Hematopoietic multipotent progenitor cell treated with erythropoietin and hydrocortisone succinate and interleukin-3 and kit ligand, for 15 days (in vitro differentiated cells): ENCODE measurements around the gene KDM2B.

Experiments
- DNase-seq: peaks from one replicate; pipeline ENCODE4 v3.0.0-alpha.2; 2015; ENCODE audit warnings: low spot score

KDM2B gene

GRCh38 chr12:121529184-121529583 lies 51.6 kb downstream of the KDM2B start:
- no peak for DNase-seq

DNA sequence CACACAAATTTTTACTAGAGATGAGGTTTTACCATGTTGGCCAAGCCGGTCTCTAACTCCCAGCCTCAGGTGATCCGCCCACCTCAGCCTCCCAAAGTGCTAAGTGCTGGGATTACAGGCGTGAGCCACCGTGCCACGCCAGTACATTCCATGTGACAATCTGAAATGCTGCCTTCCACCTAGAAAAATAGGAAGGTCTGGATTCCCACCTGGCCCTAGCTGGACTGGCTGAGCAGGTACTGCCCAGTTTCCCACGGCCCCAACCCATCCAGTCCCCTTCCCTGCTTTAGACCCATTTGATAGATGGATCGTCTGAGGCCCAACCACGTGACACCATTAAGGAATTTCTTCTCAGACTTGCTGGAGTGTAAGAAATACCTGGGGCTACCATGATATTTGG lies 55.4 kb downstream of the KDM2B start:
- no peak for DNase-seq

DNA sequence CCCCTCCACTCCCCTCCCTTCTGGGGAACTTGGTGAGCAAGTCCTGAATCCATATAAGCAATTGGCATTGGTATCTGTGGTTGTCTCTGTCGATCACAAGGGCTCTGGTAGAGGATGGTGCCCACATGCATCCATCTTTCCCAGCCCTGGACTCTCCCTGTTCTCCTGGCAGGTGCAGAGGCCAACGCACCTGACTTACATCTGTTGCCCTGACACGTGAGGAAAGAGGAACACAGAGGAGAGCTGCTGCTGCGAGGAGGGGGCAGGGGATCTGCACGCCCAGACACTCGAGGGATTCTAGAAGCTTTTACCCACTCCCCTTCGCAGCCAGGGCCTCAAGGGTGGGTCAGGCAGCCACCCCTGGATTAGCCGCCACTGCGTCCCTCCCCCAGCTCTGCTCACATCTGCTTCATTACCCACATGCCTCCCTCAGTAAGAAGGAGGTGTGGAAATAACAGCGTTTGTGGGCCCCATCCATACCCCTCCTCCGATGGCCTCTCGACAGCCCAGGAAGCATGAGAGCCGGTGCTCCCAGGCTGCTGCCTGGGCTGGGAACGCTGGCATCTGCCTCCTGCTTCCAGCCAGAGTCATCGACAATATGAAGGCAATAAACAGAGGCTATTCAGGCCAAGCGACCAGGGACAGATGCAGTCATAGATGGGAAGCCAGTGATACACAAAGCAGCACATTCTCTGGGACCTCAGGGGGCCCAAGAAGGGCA lies 56.5 kb downstream of the KDM2B start:
- no peak for DNase-seq

GRCh38 chr12:121523741-121524140 lies 57.1 kb downstream of the KDM2B start:
- no peak for DNase-seq

- DNase-seq, result no peak
These were observed 57.9 kb downstream of the KDM2B start for GRCh38 chr12:121522971-121523370.

DNA sequence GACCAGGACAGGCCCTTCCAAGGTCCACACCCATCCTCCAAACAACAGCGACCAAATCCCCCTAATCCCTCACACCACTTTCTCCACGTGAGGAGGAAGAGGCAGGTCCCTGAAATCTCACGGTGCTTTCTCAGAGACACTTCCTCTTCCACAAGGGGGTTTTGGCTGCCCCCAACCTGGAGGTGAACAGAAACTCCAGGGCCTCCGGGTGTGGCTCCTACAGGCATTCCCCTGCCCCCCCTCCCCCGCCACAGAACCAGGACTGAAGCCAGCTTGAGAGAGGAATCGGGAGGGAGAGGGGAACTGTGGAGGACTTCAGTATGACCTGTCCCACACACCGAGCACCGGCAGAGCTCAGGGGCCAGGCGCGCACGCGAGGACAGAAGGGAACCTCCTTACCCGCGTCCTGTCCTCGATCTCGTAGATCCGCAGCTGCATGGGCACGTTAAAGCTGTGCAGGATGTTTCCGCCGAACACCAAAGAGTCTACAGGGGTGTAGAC lies 60.2 kb downstream of the KDM2B start:
- DNase-seq, result no peak

GRCh38 chr12:121520119-121520518 lies 60.7 kb downstream of the KDM2B start:
- DNase-seq, result no peak

- DNase-seq, result no peak
These were observed 61.6 kb downstream of the KDM2B start for GRCh38 chr12:121519227-121519626.

- DNase-seq, result no peak
These were observed 62.2 kb downstream of the KDM2B start for GRCh38 chr12:121518656-121519055.

DNA sequence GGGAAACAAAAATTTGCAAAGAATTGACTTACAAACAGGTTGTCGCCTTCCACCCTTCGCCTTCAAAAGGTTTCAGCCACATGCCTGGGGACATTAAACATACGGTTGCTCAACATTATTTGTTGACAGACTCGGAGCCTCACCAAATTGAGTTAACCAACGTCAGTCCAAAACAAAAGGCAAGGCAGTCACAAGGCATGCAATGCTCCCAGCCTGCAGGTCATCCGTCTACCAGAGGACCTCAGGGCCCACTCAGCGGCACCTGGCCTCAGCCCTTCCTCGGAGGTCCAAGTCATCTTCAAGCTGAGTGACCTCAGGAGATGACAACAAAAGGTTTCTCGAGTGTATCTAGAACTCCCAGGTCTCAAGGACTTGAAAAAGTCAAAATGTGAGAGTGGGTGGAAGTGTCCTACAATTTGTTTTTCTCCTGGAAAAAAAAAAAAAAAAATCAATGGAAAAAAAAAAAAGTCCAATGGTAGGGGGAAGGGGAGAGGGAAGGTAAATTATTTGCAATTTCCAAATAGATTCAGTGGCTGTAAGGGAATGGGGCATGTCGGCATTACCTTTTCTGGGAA lies 64.3 kb downstream of the KDM2B start:
- no peak for DNase-seq

GRCh38 chr12:121515615-121516014 lies 65.2 kb downstream of the KDM2B start:
- DNase-seq, result no peak

- no peak for DNase-seq
These were observed 66.6 kb downstream of the KDM2B start for GRCh38 chr12:121514184-121514742.

- DNase-seq, result no peak
These were observed 67.2 kb downstream of the KDM2B start for GRCh38 chr12:121513464-121514183.

- no peak for DNase-seq
These were observed 68.3 kb downstream of the KDM2B start for GRCh38 chr12:121512561-121512960.

- no peak for DNase-seq
These were observed 68.9 kb downstream of the KDM2B start for GRCh38 chr12:121511916-121512315.

DNA sequence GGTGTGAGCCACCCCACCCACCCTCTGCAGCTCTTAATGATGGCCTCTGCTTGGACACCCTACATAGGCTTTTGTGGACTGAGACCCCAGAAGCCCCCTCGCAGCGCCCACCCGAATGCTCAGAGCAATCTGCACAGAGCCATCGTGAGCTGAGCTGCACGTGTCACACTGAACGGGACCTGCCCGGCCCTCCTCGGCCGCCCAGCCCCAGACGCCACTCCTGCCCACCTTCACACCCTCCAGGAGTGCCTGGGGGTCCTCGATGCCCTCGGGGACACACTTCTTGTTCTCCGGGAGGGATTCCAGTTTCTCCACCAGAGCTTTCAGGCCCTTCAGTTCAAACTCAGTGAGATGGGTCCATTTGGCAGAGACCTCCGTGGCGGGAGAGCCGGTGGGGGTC lies 71.5 kb downstream of the KDM2B start:
- no peak for DNase-seq

DNA sequence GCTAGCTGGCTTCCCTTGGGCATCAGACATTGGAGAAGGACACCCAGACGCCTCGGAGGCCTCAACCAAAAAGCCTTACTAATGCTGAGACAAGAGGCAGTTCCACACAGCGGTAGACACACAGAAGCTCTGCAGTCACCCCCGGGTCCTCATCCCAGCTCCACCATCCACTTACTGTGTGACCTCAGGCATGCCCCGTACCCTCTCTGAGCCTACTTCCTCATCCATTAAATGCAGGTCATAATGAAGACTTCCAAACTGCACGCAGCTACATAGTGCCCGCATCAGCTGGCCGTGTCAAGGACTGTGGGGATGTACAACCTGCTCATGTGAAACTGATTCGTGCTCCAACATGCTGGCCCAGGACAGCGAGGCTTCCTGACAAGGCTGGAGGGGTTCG lies 72.3 kb downstream of the KDM2B start:
- no peak for DNase-seq

- no peak for DNase-seq
These were observed 72.8 kb downstream of the KDM2B start for GRCh38 chr12:121507984-121508383.

DNA sequence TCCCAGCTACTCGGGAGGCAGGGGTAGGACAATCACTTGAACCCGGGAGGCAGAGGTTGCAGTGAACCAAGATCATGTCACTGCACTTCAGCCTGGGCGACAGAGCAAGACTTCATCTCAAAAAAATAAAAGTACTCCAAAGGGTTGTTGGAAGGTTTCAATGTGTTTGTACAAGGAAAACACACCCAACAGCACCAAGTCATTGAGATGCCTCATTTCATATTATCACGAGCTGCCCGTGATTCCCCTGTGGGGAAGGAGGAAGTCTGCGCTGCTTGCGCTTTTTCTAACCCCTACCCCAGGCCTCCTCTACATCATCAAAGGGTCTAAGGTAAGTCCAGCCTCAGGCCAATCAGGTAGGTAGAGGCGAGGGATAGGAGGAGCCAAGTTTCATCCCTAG lies 73.6 kb downstream of the KDM2B start:
- DNase-seq, result no peak

- no peak for DNase-seq
These were observed 75.3 kb downstream of the KDM2B start for GRCh38 chr12:121505513-121505912.

DNA sequence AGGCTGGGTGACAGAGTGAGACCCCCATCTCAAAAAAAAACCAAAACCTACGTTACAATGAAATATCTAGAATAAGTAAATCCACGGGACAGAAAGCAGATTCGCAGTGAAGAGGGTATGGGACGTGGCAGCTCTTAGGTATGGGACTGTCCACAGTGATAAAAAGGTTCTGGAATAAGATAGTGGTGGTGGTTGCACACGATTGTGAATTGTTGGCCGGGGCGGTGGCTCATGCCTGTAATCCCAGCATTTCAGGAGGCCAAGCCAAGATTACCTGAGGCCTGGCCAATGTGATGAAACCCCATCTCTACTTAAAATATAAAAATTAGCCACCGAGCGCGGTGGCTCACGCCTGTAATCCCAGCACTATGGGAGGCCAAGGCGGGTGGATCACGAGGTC lies 76.3 kb downstream of the KDM2B start:
- no peak for DNase-seq

DNA sequence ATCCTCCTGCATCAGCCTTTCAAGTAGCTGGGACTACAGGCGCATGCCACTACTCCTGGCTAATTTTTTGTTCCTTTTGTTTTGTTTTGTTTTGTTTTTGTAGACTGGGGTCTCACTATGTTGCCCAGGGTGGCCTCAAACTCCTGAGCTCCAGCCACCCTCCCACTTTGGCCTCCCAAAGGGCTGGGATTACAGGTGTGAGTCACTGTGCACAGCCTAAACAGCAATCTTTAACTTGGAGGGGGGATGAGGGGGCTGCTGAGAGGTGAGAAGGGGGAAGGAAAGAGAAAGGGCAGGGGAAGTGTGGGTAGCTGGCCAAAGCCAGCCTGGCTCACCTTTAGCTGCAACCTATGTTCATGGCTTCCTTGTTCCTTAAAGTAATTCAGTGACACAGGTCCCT lies 77.4 kb downstream of the KDM2B start:
- no peak for DNase-seq

DNA sequence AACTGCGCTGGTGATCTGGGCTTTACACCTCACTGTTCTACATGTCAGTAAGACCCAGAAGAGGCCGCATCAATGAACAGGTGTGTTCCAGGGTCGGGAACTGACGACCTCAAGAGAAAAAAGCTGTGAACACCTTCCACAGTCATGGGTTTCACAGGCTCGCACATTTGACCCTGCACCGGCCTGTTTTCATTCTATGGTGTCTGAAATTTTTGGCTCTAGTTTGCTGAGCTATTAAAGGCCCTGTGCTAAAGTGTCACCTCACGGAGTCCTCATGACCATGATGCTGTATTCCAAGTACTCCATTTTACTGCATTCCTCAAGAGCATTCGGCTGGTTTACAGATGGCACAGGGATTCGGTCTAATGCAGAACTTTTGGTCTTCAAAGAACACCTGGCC lies 78.9 kb downstream of the KDM2B start:
- no peak for DNase-seq
